A549 (cell line): ENCODE results near the gene GNE. TPM values are rescaled to one million over a fixed set of nuclear protein-coding genes. Genes with fewer than 3 reads are reported as not detected.
A peak's percentile ranks its signal among the peaks of the same experiment; 100 is the strongest.

Experiments
- ATAC-seq, 2 experiments: fragments of 200-7000 bp in 1 of 2; fragments of >200 bp in 1 of 2; cut with Nextera tagmentation in 1 of 2; cut with Tn5 transposase in 1 of 2; 3 replicates each; pipeline versions ENCODE4 v1.8.0 to v1.9.1; 2018 to 2020; ENCODE audit warnings: mild to moderate bottlenecking in 1 of 2, moderate library complexity in 1 of 2
- CTCF ChIA-PET: fragments of 300-600 bp; sonication (Branson Sonifier 250); formaldehyde crosslinking; extraction: SDS; loops from one replicate; lab custom pipeline; 2021; ENCODE audit warnings: antibody characterized with exemption, inconsistent platforms; lab: Yijun Ruan, JAX
- POLR2A ChIA-PET: fragments of 350-600 bp; formaldehyde crosslinking; extraction: SDS; loops from one replicate; lab custom pipeline; 2021; ENCODE audit warnings: antibody characterized with exemption, inconsistent platforms; lab: Yijun Ruan, JAX
- DNase-seq, 2 experiments: peaks; one replicate each; pipeline versions ENCODE4 v3.0.0 to v3.0.0-alpha.2; 2011 to 2016; ENCODE audit warnings: low read depth in 1 of 2, low spot score in 1 of 2
- FAIRE-seq: peaks from 2 replicates; lab custom pipeline; 2011; peaks lifted over from hg19 to GRCh38; lab: Jason Lieb, UNC
- H3K27ac ChIP-seq, 2 experiments: fragments of >200 bp; sonication (Bioruptor Twin); formaldehyde crosslinking; 3 replicates each; pipeline ENCODE4 v1.5.1; 2016 to 2017
- H3K4me1 ChIP-seq: fragments of >200 bp; sonication (Bioruptor Twin); formaldehyde crosslinking; 3 replicates; pipeline ENCODE4 v1.6.1; 2016
- H3K4me2 ChIP-seq: fragments of >200 bp; sonication (Bioruptor Twin); formaldehyde crosslinking; 3 replicates; pipeline ENCODE4 v1.6.1; 2016
- H3K4me3 ChIP-seq: fragments of >200 bp; sonication (Bioruptor Twin); formaldehyde crosslinking; 3 replicates; pipeline ENCODE4 v1.5.1; 2016
- H3K9me3 ChIP-seq: fragments of >200 bp; sonication (Bioruptor Twin); formaldehyde crosslinking; 3 replicates; pipeline ENCODE4 v1.6.1; 2016
- CBX8 ChIP-seq: fragments of 200-600 bp; sonication (generic); IDR thresholded peaks from 2 replicates; pipeline ENCODE4 v1.6.1; 2016
- CEBPB ChIP-seq, 2 experiments: fragments of >200 bp in 1 of 2; sonication (Bioruptor Twin) in 1 of 2; formaldehyde crosslinking in 1 of 2; IDR thresholded peaks; 2 replicates each; pipeline ENCODE4 v1.6.1; 2012 to 2016
- CTCF ChIP-seq: fragments of >200 bp; sonication (Bioruptor Twin); formaldehyde crosslinking; IDR thresholded peaks from 3 replicates; pipeline ENCODE4 v1.5.1; 2016
- GATA3 ChIP-seq: IDR thresholded peaks from 2 replicates; pipeline ENCODE4 v1.6.1; 2012; ENCODE audit warnings: borderline replicate concordance
- HEYL ChIP-seq: fragments of 250-450 bp; sonication (Bioruptor Pico); IDR thresholded peaks from 2 replicates; pipeline ENCODE4 v1.8.0; 2021; ENCODE audit warnings: mild to moderate bottlenecking, moderate library complexity
- HOXA7 ChIP-seq: fragments of 250-450 bp; sonication (Bioruptor Pico); IDR thresholded peaks from 2 replicates; pipeline ENCODE4 v1.5.0; 2020; ENCODE audit warnings: mild to moderate bottlenecking, moderate library complexity
- HOXB13 ChIP-seq: fragments of 250-450 bp; sonication (Bioruptor Pico); IDR thresholded peaks from 2 replicates; pipeline ENCODE4 v1.5.0; 2020; ENCODE audit warnings: low read depth, mild to moderate bottlenecking, moderate library complexity
- JUN ChIP-seq, 2 experiments: fragments of >200 bp; sonication (Bioruptor Twin); formaldehyde crosslinking; IDR thresholded peaks; 2 replicates in 1 of 2; 3 replicates in 1 of 2; pipeline ENCODE4 v1.6.1; 2016 to 2017
- JUNB ChIP-seq: fragments of >200 bp; sonication (Bioruptor Twin); formaldehyde crosslinking; IDR thresholded peaks from 2 replicates; pipeline ENCODE4 v1.6.1; 2016
- MAFK ChIP-seq: fragments of 450-650 bp; IDR thresholded peaks from 2 replicates; pipeline ENCODE4 v1.6.1; 2014; ENCODE audit not compliant: partially characterized antibody
- MAX ChIP-seq: IDR thresholded peaks from 2 replicates; pipeline ENCODE4 v1.6.1; 2012
- NFE2L2 ChIP-seq: fragments of 150-350 bp; conservative IDR thresholded peaks from 2 replicates; pipeline ENCODE4 v1.6.1; 2014; ENCODE audit warnings: low read length
- NPAS2 ChIP-seq: fragments of 250-450 bp; sonication (Bioruptor Pico); IDR thresholded peaks from 2 replicates; pipeline ENCODE4 v1.8.0; 2022; ENCODE audit warnings: mild to moderate bottlenecking, moderate library complexity, borderline replicate concordance
- NR3C1 ChIP-seq: fragments of >200 bp; sonication (Bioruptor Twin); formaldehyde crosslinking; IDR thresholded peaks from 3 replicates; pipeline ENCODE4 v1.6.1; 2017
- RAD21 ChIP-seq, 2 experiments: fragments of >200 bp in 1 of 2; sonication (Bioruptor Twin) in 1 of 2; formaldehyde crosslinking in 1 of 2; IDR thresholded peaks in 1 of 2; conservative IDR thresholded peaks in 1 of 2; 2 replicates in 1 of 2; 3 replicates in 1 of 2; pipeline ENCODE4 v1.6.1; 2012 to 2018; ENCODE audit warnings: inconsistent platforms in 1 of 2
- REST ChIP-seq: fragments of 200-600 bp; sonication (generic); IDR thresholded peaks from 2 replicates; pipeline ENCODE4 v1.6.1; 2016; ENCODE audit warnings: antibody characterized with exemption, mild to moderate bottlenecking, moderate library complexity
- SREBF2 ChIP-seq: fragments of 450-650 bp; IDR thresholded peaks from 2 replicates; pipeline ENCODE4 v1.6.1; 2014; ENCODE audit warnings: mild to moderate bottlenecking, moderate library complexity
- TFCP2L1 ChIP-seq: fragments of 250-450 bp; sonication (Bioruptor Pico); IDR thresholded peaks from 2 replicates; pipeline ENCODE4 v1.5.0; 2021; ENCODE audit warnings: mild to moderate bottlenecking
- ZC3H11A ChIP-seq: fragments of 450-650 bp; IDR thresholded peaks from 2 replicates; pipeline ENCODE4 v1.6.1; 2014; ENCODE audit warnings: antibody characterized with exemption, mild to moderate bottlenecking
- WGBS: methylation state at CpG from one replicate; pipeline ENCODE4 v1.1.6; 2017; ENCODE audit errors: missing lambda C conversion rate; 5-methylcytosine and 5-hydroxymethylcytosine counted together
- polyA plus RNA-seq, 4 experiments: library from polyadenylated mRNA; depleted of rRNA in 3 of 4; stranded (reverse); fragments of >200 nt; fragmentation: RNase III in 1 of 4; extraction: RNeasy Plus Mini Kit Qiagen cat#74134 plus additional on column Dnase treatment in 1 of 4; gene quantifications; 2 replicates in 3 of 4; 3 replicates in 1 of 4; pipeline ENCODE4 v1.2.3, GENCODE V29; 2011 to 2017

The GNE gene
- polyA plus RNA-seq, 2 of the 4 experiments (the other 2 are of a cell fraction), result 23.0 to 32.9 TPM

GRCh38 chr9:36293171-36293570, 34.9 kb upstream of the GNE start (continued):
- no peak for TF ChIP-seq REST
- TF ChIP-seq HOXB13 (CRISPR knock-in tag), result no peak

GRCh38 chr9:36292641-36293040, 34.4 kb upstream of the GNE start:
- no peaks in the 10 kb centered on the region for H3K9me3 ChIP-seq
- no peak for FAIRE-seq
- TF ChIP-seq GATA3 (no peak), RAD21 (conservative IDR thresholded peaks at IDR 0.05 in 1 of 2, IDR thresholded peaks at IDR 0.05 in 1 of 2) (no peak), NR3C1 (no peak), ZC3H11A (no peak), SREBF2 (no peak), CTCF (no peak), MAFK (no peak), JUN (IDR thresholded peaks at IDR 0.05) (no peak), CBX8 (no peak), MAX (no peak)
- ATAC-seq, result 0 out of 6 replicates have a peak, but pooled peaks of 1 of the 2 experiments have one; percentile 25
- no peak overlapping the region for H3K4me2 ChIP-seq
- ChIA-PET CTCF (no interaction called here), POLR2A (no interaction called here)
- H3K27ac ChIP-seq, result no peak overlapping the region
- DNase-seq, result no peak
- H3K4me3 ChIP-seq, result no peak overlapping the region
- 83% methylated on average over 12 of the region's 12 CpGs for WGBS
- peaks cover 13% of the 10 kb centered on the region for H3K4me1 ChIP-seq

- H3K27ac ChIP-seq, result no peak overlapping the region; a peak in 1 of 6 replicates
- TF ChIP-seq JUNB (no peak), CBX8 (no peak), MAFK (no peak), HOXA7 (CRISPR knock-in tag) (no peak), CEBPB (IDR thresholded peaks at IDR 0.05) (no peak), TFCP2L1 (no peak), NFE2L2 (no peak), NPAS2 (CRISPR knock-in tag) (no peak), HEYL (CRISPR knock-in tag) (no peak)
- TF ChIP-seq, all 56 proteins: peak for 0
- no peaks in the 10 kb centered on the region for H3K4me1 ChIP-seq
- DNase-seq (no peak), FAIRE-seq (no peak), ATAC-seq (no peak)
- ChIA-PET CTCF (interaction anchor here (0.6 to 3.2 kb wide), 5 partner anchors 8 to 1213 kb away, joined by 3 to 13 read pairs (median 4); no protein-coding TSS in a partner anchor), POLR2A (no interaction called here)
- 68% methylated on average over 3 of the region's 3 CpGs for WGBS
- H3K4me2 ChIP-seq, result no peak overlapping the region
- no peaks in the 10 kb centered on the region for H3K9me3 ChIP-seq
- H3K4me3 ChIP-seq, result no peak overlapping the region
These were observed 32.7 kb upstream of the GNE start for GRCh38 chr9:36290996-36291395.
